GM10266 (cell line): ENCODE results near the gene ARHGAP4.

ENCODE experiments used
- DNase-seq: peaks from one replicate; pipeline ENCODE4 v3.0.0; 2012; ENCODE audit errors: extremely low spot score
- TF ChIP-seq, protein P1 (sequence below): IDR thresholded peaks from 2 replicates; pipeline ENCODE4 v1.5.1; 2012; ENCODE audit warnings: mild to moderate bottlenecking, low read depth; ENCODE audit not compliant: control insufficient read depth, insufficient read depth; ENCODE audit errors: missing control alignments

ARHGAP4 gene

DNA sequence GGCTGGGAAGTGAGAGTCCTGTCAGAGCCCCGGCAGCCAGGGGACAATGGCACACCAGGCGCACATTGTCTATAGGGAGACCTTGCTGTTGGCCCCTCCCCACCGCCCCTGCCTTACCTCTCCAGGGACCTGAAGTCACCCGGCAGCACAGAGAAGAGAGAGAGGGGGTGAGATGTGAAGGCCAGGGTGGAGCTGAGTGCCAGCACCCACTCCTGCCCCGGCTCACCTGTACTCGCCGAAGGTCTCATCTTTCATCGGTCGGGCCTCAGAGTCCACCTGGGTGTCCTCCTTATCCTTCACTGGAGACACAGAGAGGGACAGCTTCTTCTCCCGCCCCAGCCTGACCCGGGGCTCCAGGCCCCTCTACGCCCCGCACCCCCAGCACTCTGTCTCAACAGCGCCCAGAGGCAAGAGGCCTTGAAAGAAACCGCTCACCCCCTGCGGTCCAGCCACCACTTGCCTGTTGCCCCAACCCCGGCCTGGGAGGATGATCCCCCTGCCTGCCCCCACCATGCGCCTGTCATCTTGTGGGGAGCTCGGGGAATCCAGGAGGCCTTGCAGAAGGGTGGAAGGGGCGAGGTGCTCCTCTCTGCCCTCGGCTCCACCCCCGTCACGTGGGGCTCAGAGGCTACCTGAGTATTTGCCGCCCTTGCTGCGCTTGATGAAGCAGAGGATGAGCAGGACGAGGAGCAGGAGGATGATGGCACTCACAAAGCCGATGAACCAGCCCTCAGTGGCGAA is 62.6 kb downstream of the ARHGAP4 start:
- TF ChIP-seq, protein P1, sequence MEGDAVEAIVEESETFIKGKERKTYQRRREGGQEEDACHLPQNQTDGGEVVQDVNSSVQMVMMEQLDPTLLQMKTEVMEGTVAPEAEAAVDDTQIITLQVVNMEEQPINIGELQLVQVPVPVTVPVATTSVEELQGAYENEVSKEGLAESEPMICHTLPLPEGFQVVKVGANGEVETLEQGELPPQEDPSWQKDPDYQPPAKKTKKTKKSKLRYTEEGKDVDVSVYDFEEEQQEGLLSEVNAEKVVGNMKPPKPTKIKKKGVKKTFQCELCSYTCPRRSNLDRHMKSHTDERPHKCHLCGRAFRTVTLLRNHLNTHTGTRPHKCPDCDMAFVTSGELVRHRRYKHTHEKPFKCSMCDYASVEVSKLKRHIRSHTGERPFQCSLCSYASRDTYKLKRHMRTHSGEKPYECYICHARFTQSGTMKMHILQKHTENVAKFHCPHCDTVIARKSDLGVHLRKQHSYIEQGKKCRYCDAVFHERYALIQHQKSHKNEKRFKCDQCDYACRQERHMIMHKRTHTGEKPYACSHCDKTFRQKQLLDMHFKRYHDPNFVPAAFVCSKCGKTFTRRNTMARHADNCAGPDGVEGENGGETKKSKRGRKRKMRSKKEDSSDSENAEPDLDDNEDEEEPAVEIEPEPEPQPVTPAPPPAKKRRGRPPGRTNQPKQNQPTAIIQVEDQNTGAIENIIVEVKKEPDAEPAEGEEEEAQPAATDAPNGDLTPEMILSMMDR, result no peak

DNA sequence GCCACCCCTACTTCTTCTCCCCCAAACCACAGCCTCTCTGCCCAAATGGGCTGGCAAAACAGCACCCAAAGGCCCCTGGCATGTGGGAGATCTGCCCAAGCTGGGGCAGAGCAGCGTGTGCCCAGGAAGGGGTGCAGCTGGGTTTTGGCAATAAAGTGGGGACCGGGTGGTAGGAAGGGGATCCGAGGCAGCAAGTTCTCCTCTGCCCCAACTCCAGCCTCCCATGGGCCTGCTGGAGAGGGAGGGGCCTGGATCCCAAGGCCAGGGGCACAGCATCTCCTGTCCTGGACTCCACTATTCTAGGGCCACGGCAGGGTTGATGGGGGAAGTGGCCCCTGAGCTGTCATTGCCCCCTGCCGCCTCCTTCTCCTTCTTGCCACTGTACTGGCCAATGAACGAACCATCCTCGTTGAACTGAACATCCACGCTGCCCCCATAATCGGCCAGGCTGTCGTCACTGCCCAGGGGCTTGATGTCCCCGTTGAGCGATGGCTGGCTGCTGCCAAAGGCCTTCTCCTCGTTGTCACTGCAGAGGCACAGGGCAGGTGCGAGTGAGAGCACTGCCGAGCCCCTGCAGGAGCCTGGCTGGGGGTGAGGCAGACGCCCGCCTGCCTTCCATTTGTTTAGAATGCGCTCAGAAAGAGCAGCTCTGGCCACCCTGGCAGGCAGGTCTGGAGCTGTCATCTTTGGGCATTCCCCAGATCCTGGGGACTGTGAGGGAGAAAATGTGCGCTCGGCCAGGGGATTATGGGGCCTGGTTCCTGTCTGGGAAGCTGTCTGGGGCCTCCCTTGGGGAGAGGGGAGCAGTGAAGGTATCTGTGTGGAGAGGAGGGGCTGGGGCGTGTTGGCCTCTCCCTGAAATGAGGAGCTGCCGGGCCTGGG is 63.5 kb downstream of the ARHGAP4 start:
- TF ChIP-seq, protein P1, result no peak
- no peak for DNase-seq

More for the DNA sequence above, 62.6 kb downstream of the ARHGAP4 start:
- no peak for DNase-seq

DNA sequence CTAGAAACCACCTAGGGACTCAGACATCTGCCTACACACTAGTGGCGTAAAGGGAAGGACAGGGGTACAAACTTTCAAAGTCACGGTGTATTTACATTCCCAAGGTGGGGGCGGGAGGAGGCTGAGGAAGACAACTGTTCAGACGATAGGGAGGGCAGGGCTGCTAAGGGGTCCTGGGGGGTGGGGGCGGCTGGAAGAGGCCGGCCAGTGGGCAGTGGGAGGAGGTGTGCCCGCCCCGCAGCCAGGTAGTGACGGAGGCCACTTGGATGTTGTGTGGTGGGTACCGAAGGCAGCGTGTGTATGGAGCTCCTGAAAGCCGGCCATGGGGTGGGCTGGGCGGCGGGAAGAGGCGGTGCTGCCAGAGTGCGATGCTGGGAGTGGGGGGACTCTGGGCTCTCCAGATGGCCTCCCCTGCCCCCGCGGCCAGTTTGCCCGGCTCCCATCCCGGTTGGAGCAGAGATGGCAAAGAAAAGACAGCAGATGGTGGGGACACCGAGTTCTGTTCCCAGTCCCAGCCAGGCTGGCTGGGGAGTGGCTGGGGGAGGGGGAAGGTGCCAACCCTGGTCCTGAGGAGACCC is 64.2 kb downstream of the ARHGAP4 start:
- TF ChIP-seq, protein P1, result no peak
- DNase-seq, result no peak

DNA sequence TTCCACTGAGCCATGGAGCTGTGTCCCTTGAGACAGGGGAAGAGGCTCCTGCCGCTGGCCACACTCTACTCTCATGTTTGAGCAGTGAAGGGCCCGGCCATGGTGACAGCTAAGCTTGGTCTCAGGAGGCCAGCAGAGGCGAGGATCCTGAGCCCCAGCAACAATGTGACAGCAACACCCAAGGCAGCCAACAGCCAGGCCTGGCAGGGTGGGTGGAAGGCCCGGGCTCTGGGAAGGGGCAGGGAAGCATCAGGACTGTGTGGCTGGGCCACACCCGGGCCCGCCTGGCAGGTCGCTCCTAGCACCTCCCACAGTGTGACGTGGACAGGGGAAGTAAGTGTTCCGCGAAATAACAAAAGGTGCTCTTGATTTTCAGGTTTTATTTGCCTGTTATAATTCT is 64.9 kb downstream of the ARHGAP4 start:
- no peak for DNase-seq
- TF ChIP-seq, protein P1, result no peak
